GM12892 (cell line): ENCODE measurements around the gene CBR1.

ENCODE experiments used
- DNase-seq: peaks from one replicate; pipeline ENCODE4 v3.0.0; 2011; ENCODE audit not compliant: insufficient read length
- FAIRE-seq: peaks from 2 replicates; lab custom pipeline; 2011; peaks lifted over from hg19 to GRCh38; lab: Jason Lieb, UNC
- POLR2A ChIP-seq: IDR thresholded peaks from 2 replicates; pipeline ENCODE4 v1.6.1; 2011; ENCODE audit warnings: low read depth, low read length, control low read depth
- POLR2AphosphoS5 ChIP-seq: IDR thresholded peaks from 2 replicates; pipeline ENCODE4 v1.6.1; 2011; ENCODE audit warnings: low read depth, low read length, control low read depth
- TAF1 ChIP-seq: IDR thresholded peaks from 2 replicates; pipeline ENCODE4 v1.6.1; 2011; ENCODE audit warnings: low read depth, mild to moderate bottlenecking, control low read depth, low read length, borderline replicate concordance

Gene CBR1

GRCh38 chr21:36032647-36033406 is 37.0 kb upstream of the CBR1 start:
- TF ChIP-seq POLR2AphosphoS5 (no peak), POLR2A (no peak), TAF1 (no peak)
- DNase-seq, result no peak
- FAIRE-seq, result no peak

- FAIRE-seq (no peak), DNase-seq (no peak)
- no peak for TF ChIP-seq TAF1
- no peak for TF ChIP-seq POLR2A
- no peak for TF ChIP-seq POLR2AphosphoS5
Measured at GRCh38 chr21:36034211-36034913, 35.5 kb upstream of the CBR1 start.

GRCh38 chr21:36035381-36035791 is 34.4 kb upstream of the CBR1 start:
- DNase-seq, result no peak
- FAIRE-seq, result no peak
- TF ChIP-seq POLR2A (no peak), POLR2AphosphoS5 (no peak), TAF1 (no peak)

- no peak for TF ChIP-seq TAF1
- TF ChIP-seq POLR2AphosphoS5, result no peak
- TF ChIP-seq POLR2A, result no peak
- FAIRE-seq (no peak), DNase-seq (no peak)
Measured at GRCh38 chr21:36038701-36039497, 30.9 kb upstream of the CBR1 start.

- DNase-seq, result no peak
- no peak for FAIRE-seq
- TF ChIP-seq TAF1 (no peak), POLR2A (no peak), POLR2AphosphoS5 (no peak)
Measured at GRCh38 chr21:36039861-36040260, 30.0 kb upstream of the CBR1 start.

- no peak for FAIRE-seq
- no peak for DNase-seq
- no peak for TF ChIP-seq TAF1
- TF ChIP-seq POLR2AphosphoS5, result no peak
- no peak for TF ChIP-seq POLR2A
Measured at GRCh38 chr21:36040389-36040788, 29.4 kb upstream of the CBR1 start.

DNA sequence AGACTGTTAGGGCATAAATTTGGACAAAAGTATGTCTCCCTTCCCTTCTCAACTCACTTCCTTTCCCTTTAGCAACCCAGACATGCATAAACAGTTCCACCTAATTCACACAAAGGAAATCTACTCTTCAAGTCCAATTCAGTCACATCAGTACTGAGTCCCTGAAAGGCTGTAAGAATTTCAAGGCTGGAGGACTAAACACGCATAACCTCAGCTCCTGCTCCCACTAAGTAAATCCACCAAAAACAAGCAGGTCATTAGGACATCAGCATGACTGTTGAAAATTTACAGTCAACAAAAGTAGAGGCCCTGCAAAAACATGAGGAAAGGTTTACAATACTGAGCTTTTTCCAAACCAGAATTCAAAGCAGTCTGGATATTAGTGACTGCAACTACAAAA is 27.9 kb upstream of the CBR1 start:
- TF ChIP-seq POLR2A (no peak), POLR2AphosphoS5 (no peak), TAF1 (no peak)
- DNase-seq, result no peak
- FAIRE-seq, result no peak

GRCh38 chr21:36044056-36044455 is 25.8 kb upstream of the CBR1 start:
- FAIRE-seq (no peak), DNase-seq (no peak)
- TF ChIP-seq POLR2A, result no peak
- TF ChIP-seq TAF1, result no peak
- no peak for TF ChIP-seq POLR2AphosphoS5

- no peak for FAIRE-seq
- DNase-seq, result no peak
- no peak for TF ChIP-seq POLR2AphosphoS5
- no peak for TF ChIP-seq POLR2A
- TF ChIP-seq TAF1, result no peak
Measured at GRCh38 chr21:36045993-36046392, 23.8 kb upstream of the CBR1 start.

DNA sequence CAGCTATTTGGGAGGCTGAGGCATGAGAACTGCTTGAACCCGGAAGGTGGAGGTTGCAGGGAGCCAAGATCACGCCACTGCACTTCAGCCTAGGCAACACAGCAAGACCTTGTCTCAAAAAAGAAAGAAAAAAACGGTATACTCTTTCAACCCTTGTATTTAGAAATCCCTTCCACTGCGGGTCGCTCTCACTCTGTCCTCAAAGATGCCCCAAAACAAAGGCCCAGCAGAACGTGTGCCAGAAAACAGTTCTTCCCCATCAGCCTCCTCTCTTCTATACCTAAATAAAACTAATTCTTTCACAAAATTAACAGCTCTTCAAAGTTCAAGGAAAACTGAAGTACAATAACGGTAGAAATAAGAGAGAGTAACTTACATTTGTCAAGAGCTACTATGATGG is 22.7 kb upstream of the CBR1 start:
- DNase-seq (no peak), FAIRE-seq (no peak)
- TF ChIP-seq POLR2AphosphoS5 (no peak), POLR2A (no peak), TAF1 (no peak)

DNA sequence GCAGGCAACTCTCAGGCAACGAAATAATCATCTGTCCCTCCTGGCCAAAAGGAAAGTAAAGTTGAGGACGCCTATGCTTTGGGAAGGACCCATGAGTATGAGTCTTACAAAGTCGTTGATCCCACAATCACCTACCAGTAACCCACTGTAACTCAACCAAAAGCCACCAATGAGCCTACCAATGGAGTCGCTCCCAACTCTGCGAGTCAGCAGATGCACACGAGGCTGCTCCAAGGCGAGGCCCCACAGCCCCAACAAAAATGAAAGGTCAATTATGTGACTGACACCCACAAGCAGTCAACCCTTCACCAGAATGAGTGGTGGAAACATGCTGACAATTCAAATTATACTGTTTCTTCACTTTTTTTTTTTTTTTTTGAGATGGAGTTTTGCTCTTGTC is 21.5 kb upstream of the CBR1 start:
- no peak for FAIRE-seq
- no peak for TF ChIP-seq POLR2AphosphoS5
- TF ChIP-seq POLR2A, result no peak
- TF ChIP-seq TAF1, result no peak
- DNase-seq, result no peak
